Dermis blood vessel endothelial cell (primary cell): ENCODE measurements around the gene COX14. TPM values are rescaled to one million over a fixed set of nuclear protein-coding genes. Genes with fewer than 3 reads are reported as not detected.
"Not testable (repeated sequence)": the region's sequence is repeated elsewhere in the genome, so short reads cannot be mapped to it uniquely, and the experiment has no call there.

Experiments
- DNase-seq: peaks from one replicate; pipeline ENCODE4 v3.0.0; 2010
- total RNA-seq: library from RNA; depleted of rRNA; stranded (reverse); fragments of >200 nt; gene quantifications from 2 replicates; pipeline ENCODE4 v1.2.3, GENCODE V29; 2014

Gene COX14
- total RNA-seq, 1 donor from 2014 or later: 45.1 TPM

DNA sequence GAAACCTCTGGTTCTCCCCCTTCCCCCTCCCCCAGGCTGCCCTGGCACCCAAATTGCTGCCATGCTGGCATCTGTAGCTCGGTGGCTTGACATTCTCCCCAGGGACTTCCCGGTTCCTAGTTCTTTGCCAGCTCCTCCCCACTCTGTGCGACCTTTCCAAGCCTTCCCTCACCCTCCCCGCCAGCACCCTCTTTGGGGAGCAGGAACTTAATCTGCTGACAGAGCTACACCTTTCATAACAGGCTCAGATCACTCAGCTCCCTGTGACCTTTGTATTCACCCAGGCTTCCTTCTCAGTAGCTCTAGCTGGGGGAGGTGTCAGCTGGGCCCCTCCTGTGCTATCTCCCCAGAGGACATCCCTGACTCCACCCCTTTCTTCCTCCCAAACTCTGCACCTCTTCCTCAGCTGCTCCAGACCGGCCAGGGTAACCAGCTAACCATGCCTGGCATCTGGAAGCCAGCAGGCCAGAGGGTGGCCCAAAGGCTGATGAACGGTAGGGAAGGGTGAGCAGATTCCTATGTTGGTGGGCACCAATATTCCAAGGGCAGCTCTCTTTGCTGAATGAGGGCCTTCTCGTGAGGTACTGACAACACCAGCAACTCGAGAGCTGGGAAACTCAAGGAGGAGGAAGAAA, 1.8 kb upstream of the COX14 start:
- DNase-seq: no peak

DNA sequence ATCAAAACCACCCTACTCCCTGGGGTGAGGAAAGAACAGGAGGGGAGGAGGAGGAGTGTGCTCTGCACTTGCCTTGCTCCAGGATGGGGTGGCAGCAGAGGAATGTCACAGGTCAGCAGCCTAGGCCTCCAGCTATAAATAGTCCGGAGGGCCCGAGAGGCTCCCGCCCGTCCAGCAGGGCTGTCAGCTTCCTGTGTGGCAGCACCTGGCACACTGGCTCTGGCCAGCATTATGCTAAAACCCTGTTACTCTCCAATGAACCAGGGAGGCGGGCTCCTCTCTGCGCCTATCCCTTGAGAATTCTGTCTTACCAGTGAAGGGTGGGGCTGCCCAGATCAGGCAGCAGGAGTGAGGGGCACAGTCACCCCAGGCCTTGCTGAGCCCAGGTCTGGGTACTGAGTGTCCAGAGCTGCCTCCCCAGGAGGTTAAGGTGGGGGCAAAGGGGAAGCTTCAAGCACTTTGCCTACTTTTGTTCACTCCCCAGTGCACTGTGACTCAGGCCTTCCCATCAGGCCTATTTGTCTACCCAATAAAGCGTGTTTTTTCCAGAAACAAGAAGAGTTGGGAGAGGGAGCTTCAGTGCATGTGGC, 1.2 kb upstream of the COX14 start:
- DNase-seq: peak; percentile 20

DNA sequence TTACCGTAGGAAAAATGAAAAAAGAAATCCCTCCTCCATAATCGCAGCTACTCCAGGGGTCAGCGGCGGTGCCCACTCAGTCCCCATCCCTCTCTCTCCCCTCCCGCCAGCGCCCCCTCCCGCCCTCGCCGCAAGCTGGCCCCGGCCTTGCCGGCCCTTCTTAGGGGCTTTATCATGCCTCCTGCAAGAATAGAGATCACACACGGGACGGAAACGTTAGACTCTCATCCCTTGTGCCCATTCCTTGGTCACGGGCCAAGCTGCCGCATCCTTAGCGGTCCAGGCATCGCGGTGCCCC, 692 bp upstream of the COX14 start:
- no peak for DNase-seq

DNA sequence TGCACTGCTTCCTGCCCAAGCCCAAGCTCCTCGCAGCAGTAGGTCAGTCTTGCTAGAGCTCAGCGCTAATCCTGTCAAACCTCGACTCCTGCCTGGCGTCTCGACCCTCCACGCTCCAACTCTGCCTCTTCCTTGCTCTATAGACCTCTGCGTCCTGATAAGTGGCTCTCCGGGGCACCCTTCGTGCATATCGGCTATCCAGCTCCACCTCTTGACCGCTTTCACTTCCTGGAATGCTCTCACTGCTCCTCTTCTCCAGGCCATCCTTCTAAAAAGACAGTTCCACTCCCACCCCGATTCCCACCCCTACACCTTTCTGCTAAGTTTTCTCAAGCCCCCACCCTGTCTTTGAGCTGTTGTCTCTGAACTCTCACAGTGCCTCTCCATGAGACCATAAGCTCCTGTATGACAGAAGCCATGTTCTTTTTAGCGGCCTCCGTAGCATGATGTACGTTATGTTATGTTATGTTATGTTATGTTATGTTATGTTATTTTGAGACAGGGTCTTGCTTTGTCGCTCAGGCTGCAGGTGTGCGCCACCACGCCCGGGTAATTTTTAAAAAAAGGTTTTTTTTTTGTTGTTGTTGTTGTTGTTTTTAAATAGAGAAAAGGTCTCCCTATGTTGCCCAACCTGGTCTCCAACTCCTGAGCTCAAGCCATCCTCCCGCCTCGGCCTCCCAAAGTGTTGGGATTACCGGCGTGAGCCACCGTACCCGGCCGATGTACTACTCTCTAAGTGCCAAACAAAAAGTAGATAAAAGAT, 601 bp downstream of the COX14 start:
- no peak for DNase-seq

DNA sequence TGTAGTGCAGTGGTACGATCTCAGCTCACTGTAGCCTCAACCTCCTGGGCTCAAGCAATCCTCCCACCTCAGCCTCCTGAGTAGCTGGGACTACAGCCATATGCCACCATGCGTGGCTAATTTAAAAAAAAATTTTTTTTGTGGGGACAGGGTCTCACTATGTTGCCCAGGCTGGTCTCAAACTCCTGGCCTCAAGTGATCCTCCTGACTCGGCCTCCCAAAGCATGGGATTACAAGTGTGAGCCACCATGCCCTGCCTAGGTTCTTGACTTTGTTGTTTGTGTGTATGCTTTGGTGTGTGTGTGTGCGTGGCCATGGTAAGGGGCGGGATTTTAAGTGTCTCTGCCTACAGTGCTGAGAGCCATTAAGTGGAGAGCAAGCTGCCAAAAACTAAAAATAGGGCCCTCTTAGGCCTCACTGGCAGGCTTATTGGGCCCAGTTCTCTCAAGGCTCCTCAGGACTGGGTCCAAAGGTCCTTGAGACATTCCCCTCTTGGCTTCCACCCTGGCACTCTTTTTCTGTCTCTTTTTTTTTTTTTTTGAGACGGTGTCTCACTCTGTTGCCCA, 5.1 kb downstream of the COX14 start:
- no peak for DNase-seq

DNA sequence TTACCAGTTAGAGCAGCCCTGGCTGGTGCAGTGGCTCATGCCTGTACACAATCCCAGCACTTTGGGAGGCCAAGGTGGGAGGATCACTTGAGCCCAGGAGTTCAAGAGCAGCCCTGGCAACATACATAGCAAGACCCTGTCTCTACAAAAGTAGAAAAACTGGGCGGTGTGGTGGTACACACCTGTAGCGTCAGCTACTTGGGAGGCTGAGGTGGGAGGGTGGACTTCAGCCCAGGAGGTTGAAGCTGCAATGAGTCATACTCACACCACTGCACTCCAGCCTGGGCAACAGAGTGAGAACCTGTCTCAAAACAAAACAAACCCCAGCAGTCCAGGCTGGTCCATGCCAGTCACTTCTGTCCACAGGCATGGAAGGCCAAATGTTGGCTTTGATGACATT, 7.4 kb downstream of the COX14 start:
- no peak for DNase-seq

DNA sequence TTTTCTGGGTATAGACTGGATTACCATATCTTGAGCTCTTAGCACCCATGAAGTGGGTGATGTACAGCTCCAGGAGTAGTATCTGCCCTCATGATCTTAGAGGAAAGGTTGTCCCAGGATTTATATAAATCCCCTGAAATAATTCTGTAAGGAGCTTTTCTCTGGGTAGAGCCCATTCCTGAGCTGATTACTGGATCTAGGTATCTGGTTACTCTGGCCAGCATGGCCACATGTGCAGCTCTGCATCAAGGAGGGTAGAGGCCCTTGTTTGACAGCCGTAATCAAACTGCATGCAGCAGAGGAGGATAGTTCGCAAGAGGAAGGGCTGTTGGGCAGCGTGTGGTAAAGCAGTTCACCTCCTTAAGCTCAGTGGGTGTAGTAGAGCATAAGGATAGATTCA, 8.5 kb downstream of the COX14 start:
- DNase-seq: no peak

DNA sequence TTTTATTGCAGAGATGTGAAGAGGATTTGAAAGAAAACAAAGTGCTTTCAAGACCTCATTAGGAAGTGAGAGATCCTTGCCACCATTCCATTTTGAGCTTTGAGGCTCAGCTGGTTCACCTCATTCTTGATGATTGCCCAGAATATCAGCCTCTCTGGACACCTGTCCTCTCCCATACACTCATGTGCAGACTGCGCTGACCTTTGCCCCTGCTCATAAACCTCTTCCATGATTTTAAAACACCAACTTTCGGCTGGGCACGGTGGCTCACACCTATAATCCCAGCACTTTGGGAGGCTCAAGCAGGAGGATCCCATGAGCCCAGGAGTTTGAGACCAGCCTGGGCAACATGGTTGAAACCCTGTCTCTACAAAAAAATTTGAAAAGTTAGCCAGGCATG, 8.9 kb downstream of the COX14 start:
- DNase-seq: no peak

DNA sequence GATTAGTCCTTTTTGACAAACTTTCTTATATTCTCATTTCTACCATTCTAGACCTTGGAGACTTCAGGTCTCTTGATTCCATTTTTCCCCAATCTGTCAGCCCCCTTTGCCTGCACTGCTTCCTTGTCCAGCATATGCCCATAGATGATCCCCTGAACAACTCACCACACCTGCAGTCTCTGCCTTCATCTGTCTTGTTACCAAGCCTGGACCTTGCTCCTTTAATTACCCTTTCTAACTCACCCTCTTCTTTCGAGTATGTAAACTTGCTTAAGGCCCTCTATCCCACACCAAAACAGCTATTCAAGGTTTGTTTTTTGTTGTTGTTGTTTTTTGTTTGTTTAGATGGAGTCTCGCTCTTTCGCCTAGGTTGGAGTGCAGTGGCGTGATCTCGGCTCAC, 9.6 kb downstream of the COX14 start:
- DNase-seq: no peak

DNA sequence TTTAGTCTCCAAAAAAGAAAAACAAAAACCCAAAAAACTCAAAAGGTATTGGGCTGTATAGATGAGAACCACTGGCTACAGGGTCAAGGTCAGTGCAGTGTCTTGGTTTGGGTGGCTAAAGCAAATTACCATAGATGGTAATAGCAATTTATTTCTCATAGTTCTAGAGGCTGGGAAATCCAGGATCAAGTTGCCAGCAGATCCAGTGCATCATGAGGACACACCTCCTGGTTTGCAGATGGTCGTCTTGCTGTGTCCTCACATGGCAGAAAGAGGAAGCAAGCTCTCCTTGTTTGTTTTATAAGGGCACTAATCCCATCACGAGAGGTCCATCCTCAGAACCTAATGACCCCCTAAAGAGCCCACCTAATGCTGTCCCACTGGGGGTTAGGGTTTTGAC, 11.2 kb downstream of the COX14 start:
- no peak for DNase-seq

DNA sequence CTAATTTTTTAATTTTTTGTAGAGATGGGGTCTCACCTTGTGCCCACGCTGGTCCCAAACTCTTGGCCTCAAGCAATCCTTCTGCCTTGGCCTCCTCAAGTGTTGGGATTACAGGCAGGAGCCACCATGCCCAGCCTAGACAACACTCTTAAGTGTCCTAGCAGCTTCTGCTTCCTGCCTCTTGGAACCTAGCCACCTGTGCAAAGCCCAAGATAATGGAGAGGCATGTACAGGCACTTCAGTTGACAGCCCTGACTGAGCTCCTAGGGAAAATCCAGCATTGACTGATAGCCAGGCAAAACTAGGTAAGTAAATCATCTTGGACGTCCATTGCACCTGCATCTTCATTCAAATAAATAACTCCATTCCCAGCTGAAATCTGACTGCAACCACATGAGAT, 15.5 kb downstream of the COX14 start:
- no peak for DNase-seq

DNA sequence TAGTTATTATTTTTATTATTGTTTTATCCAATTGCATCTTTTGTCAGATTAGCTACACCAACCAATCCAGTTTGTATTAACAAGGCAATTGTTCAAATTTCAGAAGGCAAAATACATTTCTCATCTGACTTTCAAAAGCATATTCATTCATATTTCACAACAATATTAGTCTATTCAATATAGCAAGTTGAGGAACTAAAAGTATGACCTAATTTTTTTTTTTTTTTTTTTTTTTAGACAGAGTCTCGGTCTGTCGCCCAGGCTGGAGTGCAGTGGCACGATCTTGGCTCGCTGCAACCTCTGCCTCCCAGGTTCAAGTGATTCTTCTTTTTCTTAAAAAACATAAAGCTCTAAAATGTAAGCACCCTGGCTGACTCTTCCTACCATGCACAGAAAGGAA, 17.3 kb downstream of the COX14 start:
- no peak for DNase-seq

DNA sequence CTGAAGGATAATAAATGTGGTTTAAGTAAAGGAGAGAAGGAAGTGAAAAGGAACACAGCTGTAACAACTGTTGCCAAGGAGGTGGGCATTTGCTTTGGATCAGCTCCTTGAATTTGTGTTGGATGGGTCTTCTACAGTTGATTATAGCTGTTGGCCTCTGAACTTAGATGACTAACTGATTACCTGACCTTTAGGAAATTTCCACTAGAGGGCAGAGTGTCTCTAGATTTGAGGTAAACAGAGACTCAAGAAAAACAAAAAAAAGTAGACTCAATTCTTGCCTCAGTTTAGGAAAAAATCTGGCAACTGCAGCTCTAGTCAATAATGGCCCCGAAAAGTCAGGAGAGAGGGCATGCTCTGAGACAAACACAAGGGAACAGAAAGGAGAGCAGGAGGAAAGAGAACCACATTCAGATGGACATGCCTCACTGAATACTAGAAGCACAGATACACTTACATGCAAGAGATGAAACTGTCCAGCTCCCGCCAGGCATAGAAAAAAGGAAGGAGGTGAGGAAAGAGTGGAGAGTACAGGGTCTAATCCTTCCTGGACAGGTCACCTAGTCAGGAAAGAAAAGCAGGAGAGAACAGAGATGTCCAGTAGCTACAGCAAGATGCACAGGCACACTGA, 20.6 kb downstream of the COX14 start:
- peak; percentile 80 for DNase-seq

DNA sequence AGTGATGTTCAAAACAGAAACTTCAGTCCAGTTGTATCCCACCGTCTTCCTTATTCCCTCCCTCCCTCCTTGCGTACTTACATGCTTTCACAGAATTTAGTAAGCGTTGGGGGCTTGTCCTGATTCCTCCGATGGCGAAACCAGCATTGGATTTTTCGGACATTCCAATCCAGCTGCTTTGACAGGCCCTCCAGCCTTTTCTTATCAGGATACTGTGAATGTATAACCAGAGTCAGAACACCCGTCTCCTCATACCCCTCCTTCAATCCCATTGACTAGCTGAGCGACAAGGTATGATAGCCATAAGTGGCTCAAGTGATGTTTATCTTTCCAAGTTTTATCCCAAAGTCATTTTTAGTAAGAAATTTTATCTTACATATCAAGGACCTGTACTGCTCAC, 31.0 kb downstream of the COX14 start:
- DNase-seq: no peak

DNA sequence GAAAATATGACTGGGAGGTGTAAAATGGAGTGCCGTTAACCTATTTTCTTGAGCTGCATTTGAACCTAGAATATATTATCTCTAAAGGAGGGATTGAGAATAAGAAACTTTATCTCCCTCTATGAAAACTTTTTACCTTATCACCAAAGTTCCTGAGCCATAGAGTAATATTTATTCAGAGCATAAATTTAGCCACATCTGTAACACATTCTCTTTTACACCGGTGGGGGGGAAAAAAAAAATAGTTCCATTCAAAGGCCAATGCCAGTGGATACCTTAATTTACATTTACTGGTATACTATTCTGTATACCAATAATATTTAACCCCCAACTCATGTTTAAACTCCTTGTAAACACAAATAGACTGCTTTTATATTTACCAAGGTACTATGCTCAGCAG, 33.4 kb downstream of the COX14 start:
- DNase-seq: no peak

DNA sequence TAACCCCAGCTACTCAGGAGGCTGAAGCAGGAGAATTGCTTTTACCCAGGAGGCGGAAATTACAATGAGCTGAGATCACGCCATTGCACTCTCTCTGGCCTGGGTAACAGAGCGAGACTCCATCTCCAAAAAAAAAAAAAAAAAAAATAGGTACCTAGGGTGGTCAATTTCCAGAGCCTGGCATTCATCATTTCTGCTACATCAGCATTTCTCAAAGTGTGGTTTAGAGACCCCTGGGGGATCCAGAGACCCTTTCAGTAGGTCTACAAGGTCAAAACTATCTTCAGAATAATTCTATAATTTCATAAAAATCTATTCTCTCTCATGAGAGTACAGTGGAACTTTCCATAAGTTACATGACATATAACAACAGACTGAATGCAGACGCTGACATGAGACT, 35.2 kb downstream of the COX14 start:
- no peak for DNase-seq

DNA sequence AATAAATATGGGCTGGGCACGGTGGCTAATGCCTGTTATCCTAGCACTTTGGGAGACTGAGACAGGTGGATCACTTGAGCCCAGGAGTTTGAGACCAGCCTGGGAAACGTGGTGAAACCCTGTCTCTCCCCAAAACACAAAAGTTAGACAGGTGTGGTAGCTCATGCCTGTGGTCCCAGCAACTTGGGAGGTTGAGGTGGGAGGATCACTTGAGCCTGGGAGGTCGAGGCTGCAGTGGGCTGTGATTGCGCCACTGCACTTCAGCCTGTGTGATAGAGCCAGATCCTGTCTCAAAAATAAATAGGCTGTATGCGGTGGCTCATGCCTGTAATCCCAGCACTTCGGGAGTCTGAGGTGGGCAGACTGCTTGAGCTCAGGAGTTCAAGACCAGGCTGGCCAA, 36.0 kb downstream of the COX14 start:
- DNase-seq: not testable (repeated sequence)

DNA sequence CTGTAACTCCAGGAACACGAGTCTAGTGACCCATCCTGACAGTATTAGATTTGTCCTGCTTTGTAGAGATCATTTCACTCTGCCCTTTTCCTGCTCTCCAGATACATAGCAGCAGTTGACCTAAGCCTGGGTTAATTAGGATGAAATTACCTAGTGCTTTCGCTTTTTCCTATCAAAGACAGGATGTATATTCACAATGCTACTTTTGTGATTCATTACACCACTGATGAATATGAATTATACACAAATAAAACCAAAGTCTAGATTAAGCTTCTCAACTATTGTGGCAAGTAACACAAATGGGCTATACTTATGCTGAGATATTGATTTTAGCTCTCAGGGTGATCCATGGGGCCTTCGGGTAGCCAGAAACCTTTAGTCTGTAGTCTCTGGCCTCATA, 37.3 kb downstream of the COX14 start:
- peak; percentile 35 for DNase-seq

DNA sequence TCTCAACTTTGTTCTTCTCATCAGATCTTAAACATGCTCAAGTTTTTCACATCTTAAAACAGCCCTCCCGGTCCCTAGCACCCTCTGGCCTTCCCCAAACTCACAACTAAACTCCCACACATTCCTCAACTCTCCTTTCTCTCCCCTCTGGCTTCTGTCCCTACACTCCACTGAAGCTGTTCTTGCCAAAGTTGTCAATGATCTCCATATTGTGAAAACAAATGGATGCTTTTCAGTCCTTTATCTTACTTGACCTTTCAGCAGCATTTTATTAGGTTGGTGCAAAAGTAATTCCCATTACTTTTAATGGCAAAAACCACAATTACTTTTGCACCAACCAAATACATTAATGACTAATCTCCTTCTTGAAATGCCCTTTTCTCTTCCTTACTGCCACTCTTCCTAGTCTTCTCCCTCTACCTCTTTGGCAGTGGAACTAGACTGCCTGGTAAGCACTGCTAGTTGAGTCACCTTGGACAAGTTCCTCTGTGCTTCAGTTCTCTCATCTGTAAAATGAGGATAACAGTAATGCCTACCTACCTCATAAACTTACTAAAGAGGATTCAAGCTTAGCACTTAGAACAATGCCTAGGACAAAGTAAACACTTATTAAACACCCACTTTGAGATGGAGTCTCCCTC, 39.1 kb downstream of the COX14 start:
- DNase-seq: no peak

DNA sequence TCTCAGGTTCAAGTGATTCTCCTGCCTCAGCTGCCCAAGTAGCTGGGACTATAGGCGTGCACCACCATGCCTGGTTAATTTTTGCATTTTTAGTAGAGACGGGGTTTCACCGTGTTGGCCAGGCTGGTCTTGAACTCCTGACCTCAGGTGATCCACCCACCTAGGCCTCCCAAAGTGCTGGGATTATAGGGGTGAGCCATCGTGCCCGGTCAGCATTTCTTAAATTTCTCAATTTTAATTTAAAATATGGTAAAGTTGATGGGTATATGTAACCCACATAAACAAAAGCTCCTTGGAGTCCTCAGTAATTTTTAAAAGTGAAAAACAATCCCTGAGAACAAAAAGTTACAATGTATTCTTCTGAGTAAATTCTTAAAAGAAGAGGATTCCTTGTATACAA, 42.9 kb downstream of the COX14 start:
- DNase-seq: not testable (repeated sequence)

DNA sequence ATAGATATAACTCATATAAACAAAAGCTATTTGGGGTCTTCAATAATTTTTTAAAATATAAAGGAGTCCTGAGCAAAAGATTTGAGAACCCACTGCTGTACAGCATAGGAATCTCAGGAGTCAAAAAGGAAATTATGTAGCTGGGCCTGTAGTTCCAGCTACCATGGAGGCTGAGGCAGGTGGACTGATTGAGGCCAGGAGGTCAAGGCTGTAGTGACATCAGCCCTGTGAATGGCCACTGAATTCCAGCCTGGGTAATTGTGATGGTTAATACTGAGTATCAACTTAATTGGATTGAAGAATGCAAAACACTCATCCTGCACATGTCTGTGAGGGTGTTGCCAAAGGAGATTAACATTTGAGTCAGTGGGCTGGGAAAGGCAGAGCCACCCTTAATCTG, 44.6 kb downstream of the COX14 start:
- no peak for DNase-seq

DNA sequence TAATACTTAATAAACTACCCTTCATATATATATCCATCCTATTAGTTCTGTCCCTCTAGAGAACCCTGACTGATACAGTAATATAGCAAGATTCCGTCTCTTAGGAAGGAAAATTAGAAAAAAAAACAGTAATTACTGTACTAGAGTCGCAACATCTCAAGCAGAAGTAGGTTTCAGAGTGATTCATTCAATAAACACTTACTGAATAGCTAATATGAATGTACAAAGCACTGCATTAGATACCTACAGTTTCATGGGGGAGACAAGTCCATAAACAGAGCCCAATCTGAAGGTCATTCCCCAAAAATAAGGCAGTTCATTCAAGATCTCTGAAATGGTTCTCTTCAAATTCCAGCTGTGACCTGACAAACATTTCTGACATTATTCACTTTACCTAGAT, 45.2 kb downstream of the COX14 start:
- DNase-seq: no peak

DNA sequence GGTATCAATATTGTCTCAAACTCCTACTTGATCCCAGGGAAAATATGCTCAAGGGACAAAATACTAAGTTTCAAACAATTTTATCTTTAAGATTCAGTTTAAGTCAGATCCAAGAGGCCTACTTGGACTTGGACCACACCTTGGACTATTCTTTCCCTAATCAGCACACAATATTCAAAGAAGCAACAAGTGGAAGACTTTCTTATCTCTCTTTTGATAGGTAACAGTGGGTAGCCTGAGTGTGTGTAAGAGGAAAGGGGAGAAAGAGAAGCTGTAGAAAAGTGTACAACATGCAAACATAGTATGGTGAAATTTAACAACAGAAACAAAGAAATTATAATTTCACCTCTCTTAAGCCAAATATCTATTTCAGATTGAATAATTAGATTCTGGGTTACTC, 48.6 kb downstream of the COX14 start:
- DNase-seq: no peak
